Ecto neural progenitor cell (in vitro differentiated cells): ENCODE measurements around the gene TMC7.
"Not testable (repeated sequence)": the region's sequence is repeated elsewhere in the genome, so short reads cannot be mapped to it uniquely, and the experiment has no call there.

Source experiments
- DNase-seq: peaks from one replicate; pipeline ENCODE4 v3.0.0-alpha.2; 2018; ENCODE audit warnings: low spot score

Gene TMC7

DNA sequence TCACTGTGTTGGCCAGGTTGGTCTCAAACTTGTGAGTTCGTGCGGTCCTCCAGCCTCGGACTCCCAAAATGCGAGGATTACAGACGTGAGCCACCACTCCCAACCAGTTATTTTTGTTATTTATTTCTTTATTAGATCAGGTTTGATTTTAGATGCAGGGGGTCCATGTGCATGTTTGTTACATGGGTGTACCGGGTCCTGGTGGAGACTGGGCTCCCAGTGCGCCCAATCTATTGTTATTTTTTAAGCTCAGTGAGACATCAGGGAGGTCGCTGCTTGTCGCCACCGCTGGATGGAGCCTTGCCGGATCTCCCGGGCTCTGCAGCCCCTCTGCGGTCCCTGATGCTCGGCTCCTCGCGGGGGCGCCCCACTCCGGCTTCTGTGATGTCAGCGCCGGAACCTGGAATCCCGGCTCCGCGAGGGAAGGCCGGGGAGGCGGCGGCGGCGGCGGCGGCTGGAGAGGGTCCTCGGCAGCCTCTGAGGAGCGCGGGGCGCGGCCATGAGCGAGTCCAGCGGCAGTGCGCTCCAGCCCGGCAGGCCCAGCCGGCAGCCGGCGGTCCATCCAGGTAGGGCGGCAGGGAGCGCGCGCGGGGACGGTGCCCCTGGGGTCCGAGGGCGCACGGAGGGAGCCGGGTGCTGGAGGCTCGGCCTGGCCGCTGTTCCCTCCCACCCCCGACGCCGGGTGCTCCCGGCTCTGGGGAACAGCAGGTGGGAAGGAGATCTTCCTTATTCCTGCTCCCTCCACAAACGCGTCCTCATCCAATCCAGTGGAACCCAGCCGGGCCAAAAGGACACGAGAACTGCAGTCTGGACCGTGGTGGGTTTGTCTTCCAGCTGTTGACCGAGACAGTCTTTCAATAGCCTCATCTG, at the start of gene TMC7:
TMC7 (plus strand) TSS at position 370 of the 870 bp plus-strand sequence; CDS start at position 500, 130 bp downstream.
- DNase-seq = peak; percentile 97

DNA sequence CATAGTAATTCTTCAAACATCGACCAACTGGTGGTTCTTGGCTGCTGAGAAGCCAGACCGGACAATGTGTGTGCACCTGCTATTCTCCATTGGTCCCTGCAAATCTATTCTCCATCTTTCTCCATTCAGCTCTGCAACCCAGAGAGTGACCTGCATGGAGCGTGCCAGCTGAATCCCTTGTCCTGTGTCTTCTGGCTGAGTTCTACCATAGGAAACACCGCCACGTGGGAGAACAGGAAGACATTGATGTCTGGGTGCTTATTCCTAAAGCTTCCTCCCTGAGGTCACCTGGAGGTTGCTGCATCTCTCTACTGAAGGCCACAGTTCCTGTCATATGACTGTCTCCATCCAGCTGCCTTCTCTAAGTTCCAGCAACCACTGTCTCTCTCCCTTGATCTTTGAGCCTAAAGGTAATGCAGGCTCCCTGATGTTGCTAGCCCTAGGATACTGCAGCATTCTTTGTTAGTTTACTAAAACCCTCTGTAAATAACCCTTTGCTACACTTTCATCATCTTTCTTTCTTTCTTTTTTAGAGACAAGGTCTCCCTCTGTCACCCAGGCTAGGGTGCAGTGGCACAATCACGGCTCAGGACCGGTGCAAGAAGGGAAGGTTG, 46.9 kb upstream of the TMC7 start:
- DNase-seq = no peak

DNA sequence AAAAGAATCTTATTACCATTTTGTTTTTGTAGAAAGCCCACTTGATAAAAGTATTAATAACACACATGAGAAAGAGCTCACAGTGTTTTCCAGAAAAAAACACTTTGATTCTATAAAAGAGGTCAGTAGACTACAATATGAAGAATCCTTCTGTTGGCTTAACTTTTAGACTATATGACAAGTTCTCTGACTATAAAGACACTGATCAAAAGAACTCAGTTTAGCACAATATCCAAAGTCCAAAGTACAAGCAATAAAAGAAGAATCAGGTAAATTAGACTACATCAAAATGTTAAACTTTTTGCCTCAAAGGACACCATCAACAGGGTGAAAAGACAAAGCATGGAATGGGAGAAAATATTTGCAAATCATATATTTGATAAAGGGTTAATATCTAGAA, 46.3 kb upstream of the TMC7 start:
- no peak for DNase-seq

DNA sequence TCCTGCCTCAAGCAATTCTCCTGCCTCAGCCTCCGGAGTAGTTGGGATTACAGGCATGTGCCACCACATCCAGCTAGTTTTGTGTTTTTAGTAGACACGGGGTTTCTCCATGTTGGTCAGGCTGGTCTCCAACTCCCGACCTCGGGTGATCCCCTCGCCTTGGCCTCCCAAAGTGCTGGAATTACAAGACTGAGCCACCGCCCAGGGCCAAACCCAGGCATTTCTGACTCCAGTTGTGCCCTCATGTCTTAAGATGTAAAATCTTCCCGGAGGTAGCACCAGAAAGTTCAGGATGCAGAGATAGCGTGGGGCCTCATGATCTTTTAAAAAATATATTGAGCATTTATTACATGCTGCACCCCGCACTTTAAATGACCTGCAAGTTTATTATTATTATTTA, 44.7 kb upstream of the TMC7 start:
- no peak for DNase-seq

DNA sequence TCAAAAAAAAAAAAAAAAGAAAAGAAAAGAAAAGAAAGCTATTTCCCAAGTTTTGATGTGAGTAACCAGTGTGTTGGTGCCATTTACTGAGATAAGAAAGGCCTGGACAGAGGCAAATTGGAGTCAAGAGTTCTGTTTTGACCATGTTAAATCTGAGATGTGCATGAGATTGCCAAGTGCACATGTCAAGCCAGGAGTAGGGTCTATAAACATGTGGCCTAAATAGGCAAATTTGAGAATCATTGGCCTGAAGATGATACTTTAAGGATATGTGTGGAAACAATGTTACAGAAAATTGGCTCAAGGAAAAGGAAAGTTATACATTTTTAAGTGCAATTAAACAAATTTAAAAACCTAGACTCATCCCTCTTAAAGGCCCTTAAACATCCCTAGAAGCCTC, 42.3 kb upstream of the TMC7 start:
- DNase-seq = no peak

DNA sequence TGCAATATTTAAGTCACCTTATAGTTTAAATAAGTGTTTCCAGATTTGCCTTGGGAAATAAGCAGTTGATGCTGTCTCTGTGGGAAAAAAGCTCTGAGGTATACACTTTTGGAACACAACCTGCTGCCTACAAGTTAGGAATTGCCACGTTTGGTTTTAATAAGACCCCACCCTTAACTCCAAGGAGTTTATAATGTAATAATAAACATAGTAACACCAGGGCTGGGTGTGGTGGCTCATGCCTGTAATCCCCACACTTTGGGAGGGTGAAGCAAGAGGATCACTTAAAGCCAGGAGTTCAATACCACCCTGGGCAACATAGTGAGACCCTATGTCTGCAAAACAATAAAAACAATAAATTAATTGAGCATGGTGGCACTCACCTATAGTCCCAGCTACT, 41.7 kb upstream of the TMC7 start:
- no peak for DNase-seq

DNA sequence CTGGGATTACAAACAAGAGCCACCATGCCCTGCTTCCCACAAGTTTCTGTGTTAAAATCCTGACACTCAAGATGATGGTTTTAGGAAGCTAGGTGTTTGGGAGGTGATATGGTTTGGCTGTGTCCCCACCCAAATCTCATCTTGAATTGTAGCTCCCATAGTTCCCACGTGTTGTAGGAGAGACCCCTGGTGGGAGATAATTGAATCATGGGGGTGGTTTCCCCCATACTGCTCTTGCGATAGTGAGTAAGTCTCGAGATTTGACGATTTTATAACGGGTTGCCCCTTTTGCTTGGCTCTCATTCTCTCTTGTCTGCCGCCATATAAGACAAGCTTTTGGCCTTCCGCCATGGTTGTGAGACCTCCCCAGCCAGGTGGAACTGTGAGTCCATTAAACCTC, 40.3 kb upstream of the TMC7 start:
- no peak for DNase-seq

DNA sequence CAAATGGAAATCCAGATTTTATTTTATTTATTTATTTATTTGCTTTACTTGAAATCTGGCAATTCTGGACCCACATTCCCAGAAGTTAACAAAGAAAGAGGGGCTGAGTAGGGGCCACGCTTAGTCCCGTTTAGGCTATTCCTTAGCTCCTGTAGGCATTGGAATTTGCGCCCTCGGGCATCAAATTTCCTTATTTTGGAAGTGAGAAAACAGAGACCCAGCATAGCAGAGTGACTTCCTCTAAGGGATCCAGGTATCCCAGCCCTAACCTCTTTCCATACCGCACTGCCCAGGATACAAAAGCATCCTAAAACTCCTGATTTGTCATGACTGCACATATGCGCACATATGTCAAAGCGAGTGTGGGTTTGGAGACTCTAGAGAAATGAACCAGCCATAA, 38.5 kb upstream of the TMC7 start:
- no peak for DNase-seq

DNA sequence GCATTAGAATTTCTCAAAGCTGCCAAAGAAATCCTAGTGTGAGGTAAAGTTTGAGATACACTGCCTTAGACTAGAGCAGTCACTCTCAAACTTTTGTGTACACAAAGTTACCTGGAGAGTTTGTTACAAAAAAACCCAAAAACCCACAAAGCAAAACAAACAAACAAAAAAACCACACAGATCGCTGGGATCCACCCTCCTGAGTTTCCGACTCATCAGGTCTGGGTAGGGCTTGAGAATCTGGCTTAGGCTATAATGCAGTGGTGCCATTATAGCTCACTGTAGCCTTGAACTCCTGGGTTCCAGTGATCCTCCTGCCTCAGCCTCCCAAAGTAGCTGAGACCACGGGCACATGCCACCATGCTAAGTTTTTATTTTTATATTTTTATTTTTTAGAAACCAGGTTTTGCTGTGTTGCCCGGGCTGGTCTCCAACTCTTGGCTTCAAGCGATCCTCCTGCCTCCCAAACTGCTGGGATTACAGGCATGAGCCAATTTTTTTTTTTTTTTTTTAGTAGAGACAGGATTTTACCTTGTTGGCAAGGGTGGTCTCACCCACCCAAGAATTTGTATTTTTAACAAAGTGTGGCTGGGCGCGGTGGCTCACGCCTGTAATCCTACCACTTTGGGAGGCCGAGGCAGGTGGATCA, 35.2 kb upstream of the TMC7 start:
- no peak for DNase-seq

DNA sequence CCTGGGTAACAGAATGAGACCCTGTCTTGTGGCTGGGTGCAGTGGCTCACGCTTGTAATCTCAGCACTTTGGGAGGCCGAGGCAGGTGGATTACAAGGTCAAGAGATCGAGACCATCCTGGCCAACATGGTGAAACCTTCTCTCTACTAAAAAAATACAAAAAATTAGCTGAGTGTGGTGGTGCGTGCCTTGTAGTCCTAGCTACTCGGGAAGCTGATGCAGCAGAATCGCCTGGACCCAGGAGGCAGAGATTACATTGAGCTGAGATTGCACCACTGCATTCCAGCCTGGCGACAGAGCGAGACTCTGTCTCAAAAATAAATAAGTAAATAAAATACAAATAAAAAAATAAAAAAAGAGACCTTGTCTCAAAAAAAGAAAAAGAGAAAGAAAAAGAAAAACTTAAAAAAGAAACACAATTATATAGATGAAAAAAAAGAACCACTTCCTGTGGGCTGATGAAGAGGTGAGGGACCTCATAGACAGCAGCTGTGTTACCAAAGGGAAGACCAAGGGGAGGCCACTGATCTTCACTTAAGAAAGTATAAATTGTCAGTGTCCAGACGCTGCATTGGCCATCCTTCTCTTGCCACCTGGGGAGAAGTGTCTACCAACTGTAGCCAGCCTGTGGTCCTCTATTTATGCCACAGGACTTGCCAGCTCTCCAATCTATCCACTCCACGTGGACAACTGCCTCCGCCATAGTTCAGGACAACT, 33.1 kb upstream of the TMC7 start:
- DNase-seq = no peak

DNA sequence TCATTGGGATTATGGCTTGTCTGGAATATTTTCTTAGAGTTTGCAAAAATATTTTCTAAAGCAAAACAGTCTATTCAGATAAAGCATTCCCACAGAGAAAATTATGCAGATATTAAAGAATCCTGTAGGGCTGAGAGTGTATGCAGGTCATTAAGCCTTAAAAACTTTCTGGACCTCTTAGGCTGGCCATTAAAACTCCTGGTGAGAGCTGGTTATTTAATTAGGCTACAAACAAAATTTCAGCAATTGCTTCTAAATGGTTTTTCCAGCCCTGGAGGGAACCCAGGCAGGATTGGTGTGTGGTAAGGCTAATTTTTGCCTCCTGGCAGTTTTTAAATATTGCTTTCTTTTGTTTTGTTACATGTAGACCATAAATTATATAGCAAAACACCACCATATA, 30.2 kb upstream of the TMC7 start:
- DNase-seq = no peak

DNA sequence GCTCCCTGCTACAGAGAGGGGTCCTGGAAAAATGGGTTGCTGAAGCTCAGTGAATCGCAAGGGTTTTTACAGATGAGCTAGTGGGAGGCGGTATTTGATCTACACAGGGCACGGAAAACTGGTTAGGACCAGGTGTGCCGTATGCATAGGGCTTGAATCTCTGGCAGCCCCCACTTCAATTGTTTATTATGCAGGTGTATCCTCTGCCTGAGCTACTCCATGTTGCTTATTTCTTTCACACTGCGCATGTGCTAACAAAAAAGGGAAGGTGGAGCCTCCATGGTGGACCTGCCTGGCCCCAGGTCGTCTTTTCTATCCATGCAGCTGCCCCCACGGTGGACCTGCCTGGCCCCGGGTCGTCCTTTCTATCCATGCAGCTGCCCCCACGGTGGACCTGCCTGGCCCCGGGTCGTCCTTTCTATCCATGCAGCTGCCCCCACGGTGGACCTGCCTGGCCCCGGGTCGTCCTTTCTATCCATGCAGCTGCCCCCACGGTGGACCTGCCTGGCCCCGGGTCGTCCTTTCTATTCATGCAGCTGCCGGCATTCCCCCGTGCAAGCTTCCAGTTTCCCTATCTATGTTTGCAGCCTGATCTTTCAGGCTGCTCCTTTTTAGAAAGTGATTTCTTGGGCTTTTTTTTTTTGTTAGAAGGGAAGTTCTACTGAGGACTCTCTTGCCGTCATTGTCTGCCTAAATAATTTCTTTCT, 27.7 kb upstream of the TMC7 start:
- DNase-seq = not testable (repeated sequence)

DNA sequence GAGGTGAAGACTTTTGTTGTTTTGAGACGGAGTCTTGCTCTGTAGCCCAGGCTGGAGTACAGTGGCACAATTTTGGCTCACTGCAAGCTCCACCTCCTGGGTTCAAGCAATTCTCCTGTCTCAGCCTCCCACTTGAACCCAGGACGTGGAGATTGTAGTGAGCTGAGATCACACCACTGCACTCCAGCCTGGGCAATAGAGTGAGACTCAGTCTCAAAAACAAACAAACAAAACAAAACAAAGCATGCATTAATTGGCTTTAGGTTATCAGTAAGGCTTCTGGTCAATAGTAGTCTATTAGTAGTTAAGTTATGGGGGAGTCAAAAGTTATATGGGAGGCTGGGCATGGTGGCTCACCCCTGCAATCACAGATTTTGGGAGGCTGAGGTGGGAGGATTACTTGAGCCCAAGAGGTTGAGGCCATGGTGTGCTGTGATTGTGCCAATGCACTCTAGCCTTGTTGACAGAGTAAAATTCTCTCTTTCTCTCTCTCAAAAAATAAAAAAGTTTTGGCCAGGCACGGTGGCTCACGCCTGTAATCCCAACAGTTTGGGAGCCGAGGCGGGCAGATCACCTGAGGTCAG, 27.0 kb upstream of the TMC7 start:
- DNase-seq = not testable (repeated sequence)

DNA sequence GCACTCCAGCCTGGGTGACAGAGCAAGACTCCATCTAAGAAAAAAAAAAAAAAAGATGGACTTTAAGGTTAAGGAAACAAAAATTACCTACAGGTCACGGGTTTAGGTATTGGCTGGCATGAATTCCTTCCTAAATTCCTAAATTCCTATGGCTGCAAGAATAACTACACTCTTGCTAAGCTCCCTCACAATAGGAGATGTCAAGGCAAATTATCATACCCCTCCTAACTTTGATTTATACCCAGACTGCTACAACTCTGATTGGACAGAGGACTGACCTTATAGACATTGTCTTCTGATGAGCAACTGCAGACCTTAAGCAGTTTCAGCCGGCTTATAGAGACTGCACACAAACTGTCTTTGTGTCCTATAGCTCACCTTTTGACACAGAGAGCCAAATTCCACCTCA, 25.1 kb upstream of the TMC7 start:
- DNase-seq = no peak

DNA sequence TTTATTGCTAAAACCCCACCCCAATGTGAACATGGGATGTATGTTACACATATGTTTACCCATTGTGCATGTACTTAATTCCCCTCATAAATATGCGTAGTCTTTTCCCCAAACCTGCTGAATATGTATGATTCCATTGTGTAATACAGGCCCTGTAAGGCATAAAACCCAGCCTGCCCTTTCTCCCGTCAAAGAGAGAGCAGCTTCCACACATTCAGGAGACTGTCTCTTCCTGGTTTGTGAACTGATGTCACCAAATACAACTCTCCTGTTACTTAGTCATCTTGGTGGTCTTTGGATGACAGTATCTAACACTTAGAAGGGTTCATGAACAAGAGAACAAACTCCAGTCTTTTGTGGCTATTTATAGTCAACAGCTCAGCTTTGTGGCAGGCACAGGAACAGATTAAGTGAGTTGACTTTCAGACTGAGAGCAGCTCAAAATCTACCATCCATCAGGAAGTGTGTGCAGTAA, 24.7 kb upstream of the TMC7 start:
- no peak for DNase-seq

DNA sequence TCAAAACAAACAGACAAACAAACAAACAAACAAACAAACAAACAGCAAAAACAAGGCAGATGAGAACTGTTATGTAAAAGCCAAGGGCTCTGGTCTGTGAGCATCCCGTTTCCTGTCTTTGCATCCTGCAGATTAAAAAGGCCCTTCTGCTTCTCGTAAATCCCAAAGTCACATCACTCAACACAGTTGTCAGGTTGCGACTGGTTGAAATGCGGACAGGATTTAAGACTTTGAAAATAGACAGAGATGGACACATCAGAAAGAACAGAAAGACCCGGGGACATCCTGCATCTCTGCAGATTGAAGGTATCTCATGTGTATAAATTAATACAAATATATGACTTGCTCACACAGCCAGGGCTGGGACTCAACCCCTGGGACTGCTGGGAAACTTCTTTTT, 18.2 kb upstream of the TMC7 start:
- no peak for DNase-seq

DNA sequence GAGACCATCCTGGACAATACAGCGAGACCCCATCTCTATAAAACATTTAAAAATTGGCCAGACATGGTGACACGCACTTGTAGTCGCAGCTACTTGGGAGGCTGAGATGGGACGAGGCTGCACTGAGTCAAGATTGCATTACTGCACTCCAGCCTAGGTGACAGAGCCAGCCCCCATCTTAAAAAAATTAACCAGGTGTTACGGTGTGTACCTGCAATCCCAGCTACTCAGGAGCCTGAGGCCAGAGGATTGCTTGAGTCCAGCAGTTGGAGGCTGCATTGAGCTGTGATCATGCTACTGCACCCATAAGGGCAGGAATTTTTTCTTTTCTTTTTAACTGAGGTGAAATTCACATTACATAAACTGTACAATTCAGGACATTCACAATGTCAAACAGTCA, 16.9 kb upstream of the TMC7 start:
- no peak for DNase-seq

DNA sequence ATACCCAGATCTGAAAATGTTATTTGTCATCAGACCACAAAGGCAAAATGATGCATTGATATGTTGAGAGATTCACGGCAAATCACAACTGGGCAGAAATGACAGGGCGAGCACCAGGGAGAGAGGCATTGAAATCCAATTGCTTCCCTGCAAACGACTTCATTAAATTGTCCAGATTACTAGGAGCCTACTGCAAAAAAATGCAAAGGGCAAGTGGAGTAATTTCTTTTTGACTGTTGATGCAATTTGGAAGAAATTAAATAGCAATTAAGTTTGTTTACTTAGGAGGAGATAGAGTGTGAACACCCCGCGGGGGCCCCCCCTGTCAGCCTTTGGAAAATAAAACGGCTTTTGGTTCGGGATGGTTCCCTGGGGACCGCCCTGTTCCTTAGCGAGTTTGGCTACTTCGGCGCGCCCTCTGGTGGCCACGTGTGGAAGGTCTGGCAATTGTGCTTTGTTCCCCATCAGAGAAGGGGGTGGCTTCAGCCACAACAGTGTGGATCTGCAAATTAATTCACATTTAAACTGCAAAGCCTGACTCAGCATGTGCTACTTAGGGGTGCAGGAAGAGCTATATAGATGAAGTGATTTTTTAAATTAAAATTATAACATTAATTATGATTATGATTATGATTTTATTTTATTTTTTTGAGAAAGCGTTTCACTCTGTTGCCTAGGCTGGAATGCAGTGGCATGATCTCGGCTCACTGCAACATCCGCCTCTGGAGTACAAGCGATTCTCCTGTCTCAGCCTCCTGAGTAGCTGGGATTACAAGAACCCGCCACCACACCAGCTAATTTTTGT, 14.5 kb upstream of the TMC7 start:
- DNase-seq = peak; percentile 91

DNA sequence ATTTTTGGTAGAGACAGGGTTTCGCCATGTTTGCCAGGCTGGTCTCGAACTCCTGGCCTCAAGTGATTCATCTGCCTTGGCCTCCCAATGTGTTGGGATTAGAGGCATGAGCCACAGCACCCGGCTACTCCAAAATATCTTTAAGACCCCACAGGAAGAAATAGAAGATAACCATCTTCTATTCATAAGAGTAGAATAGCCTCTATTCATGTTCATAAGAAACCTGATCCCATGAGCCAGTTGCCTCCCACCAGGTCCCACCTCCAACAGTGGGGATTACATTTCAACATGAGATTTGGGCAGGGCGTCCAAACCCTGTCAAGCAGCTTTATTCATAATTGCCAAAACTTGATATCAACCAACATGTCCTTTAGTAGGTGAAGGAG, 13.9 kb upstream of the TMC7 start:
- DNase-seq = no peak

DNA sequence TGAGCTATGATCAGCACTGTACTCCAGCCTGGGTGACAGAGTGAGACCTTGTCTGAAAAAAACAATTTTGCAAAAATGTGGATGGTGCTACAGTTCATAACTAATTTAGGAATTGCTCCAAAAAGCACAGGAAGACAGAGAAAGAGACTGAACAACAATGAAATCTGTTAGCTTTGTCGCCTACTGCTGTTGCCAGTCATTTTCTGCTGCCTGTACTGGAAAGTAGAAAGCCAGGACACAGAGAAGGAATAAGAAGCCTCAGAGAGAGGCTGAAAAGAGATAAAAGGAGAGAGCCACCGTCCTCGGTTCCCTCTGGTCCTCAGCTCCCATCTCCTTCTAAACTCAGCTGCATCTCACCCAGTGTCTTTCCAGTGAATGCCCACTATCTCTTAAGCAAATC, 8.6 kb upstream of the TMC7 start:
- no peak for DNase-seq

DNA sequence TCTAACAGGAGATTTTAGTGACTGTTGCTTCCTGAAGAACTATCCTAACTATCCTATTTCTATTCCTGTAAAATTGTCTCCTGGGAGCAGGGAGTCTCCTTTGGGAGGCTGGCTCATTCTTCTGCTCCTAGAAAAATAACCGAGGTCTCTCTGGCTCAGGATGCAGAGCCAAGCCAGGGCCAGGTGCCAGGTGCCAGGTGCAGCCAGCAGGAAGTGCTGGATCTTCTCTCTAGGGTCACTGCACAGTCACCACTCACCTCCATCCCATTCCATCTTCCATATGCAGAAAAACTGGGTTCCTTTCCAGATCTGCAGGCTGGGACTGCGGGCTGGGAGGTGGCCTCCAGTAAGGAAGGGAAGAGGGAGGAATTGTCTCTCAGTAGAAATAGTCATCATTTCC, 3.8 kb upstream of the TMC7 start:
- DNase-seq = no peak
